Heart right ventricle (tissue), 16 donors: ENCODE measurements around the gene ITGAL. TPM values are rescaled to one million over a fixed set of nuclear protein-coding genes. Genes with fewer than 3 reads are reported as not detected.
A peak's percentile ranks its signal among the peaks of the same experiment; 100 is the strongest.

Source experiments
- ATAC-seq, 8 donors: fragments of 200-7000 bp; cut with Tn5 transposase; one replicate each; pipeline ENCODE4 v1.9.1; 2020; ENCODE audit warnings: mild to moderate bottlenecking in 8 of 8, moderate library complexity in 8 of 8, moderate number of reproducible peaks in 1 of 8
- DNase-seq, 2 donors: peaks; one replicate each; pipeline ENCODE4 v3.0.0-alpha.2; 2020
- H3K27ac ChIP-seq, 10 donors: fragments of 200-600 bp; sonication (generic) in 2 of 10; one replicate each; pipeline versions ENCODE4 v1.5.0 to v1.8.0; 2020 to 2022; ENCODE audit warnings: mild to moderate bottlenecking in 3 of 10
- H3K27me3 ChIP-seq, 7 donors: fragments of 200-600 bp; one replicate each; pipeline ENCODE4 v1.8.0; 2021 to 2022; ENCODE audit warnings: mild to moderate bottlenecking in 2 of 7
- H3K36me3 ChIP-seq, 9 donors: fragments of 200-600 bp; sonication (generic) in 1 of 9; one replicate each; pipeline versions ENCODE4 v1.5.0 to v1.8.0; 2020 to 2022; ENCODE audit warnings: mild to moderate bottlenecking in 2 of 9
- H3K4me1 ChIP-seq, 9 donors: fragments of 200-600 bp; sonication (generic) in 1 of 9; one replicate each; pipeline versions ENCODE4 v1.5.0 to v1.8.0; 2020 to 2022; ENCODE audit warnings: mild to moderate bottlenecking in 4 of 9
- H3K4me3 ChIP-seq, 10 donors: fragments of 200-600 bp; sonication (generic) in 2 of 10; one replicate each; pipeline versions ENCODE4 v1.5.0 to v1.8.0; 2020 to 2022; ENCODE audit warnings: mild to moderate bottlenecking in 7 of 10, moderate library complexity in 2 of 10
- H3K9me3 ChIP-seq, 11 donors: fragments of 200-600 bp in 10 of 11; sonication (generic) in 2 of 11; one replicate each; pipeline versions ENCODE4 v1.5.0 to v1.8.0; 2013 to 2022; ENCODE audit warnings: mild to moderate bottlenecking in 2 of 11, control low read depth in 1 of 11, moderate library complexity in 1 of 11
- CTCF ChIP-seq, 9 donors: fragments of 200-600 bp; sonication (generic) in 2 of 9; IDR thresholded peaks; one replicate each; pipeline versions ENCODE4 v1.5.0 to v1.8.0; 2021 to 2022; ENCODE audit warnings: antibody characterized with exemption in 9 of 9, mild to moderate bottlenecking in 5 of 9, moderate library complexity in 1 of 9
- WGBS, 2 donors: extraction: QIAGEN DNeasy Blood & Tissue Kit; methylation state at CpG; one replicate each; pipeline ENCODE4 v1.1.7; 2013; ENCODE audit warnings: inconsistent platforms in 1 of 2; 5-methylcytosine and 5-hydroxymethylcytosine counted together
- intact Hi-C, 10 donors: fragments of 100-400 bp; cut with DNase I; formaldehyde crosslinking; loops; one replicate each; pipeline versions ENCODE4 v1.11.1 to v1.14.2; 2022
- polyA plus RNA-seq, 2 donors: library from polyadenylated mRNA; stranded (reverse); fragments of 200-250 nt; gene quantifications; one replicate each; pipeline ENCODE4 v1.2.3, GENCODE V29; 2013
- total RNA-seq, 10 donors: library from RNA; stranded (reverse); fragmentation: NEBNext Ultra II Directional in 3 of 10; extraction: Animal tissue kit (Norgen Biotek cat#: 25700) in 3 of 10; gene quantifications; one replicate each; pipeline versions ENCODE4 v1.2.1 to v1.2.4, GENCODE V29; 2021 to 2023
- donor health status: Arrhythmogenic right ventricular cardiomyopathy.
- donor health status: ischemic (EF 13 %, LVEDD 7.1; RV severe dilation, severe dysfunction).
- donor health status: healthy with polysubstance abuse.
- donor health status: DM: no; HTN: yes; CAD: no.
- donor health status: DM: no; HTN: no; CAD: no.
- donor health status: ischemic (EF 25% LVEDD 6.9; RV normal size, moderate dysfunction).
- donor health status: ischemic (EF 25% LVEDD 5.7; RV mildly dilated, moderate dysfunction).
- donor health status: healthy.
- donor health status: DM: yes; HTN: yes; CAD: no.
- donor health status: Ischemic cardiomyopathy.
- donor health status: ischemic (EF 35%, LVEDD 5.7; RV mildly dilated, moderate dysfunction).
- donor health status: nonischemic (EF 11% LVEDD 7.7; RV severe dilation, severe dysfunction).
- donor health status: DM: yes; HTN: yes; CAD: no.
- donor health status: PGD.
- donor health status: ischemic (EF 29% LVEDD 5.4; RV normal size, mild dysfunction).
- donor health status: nonischemic (EF 23%, LVEDD 6.1; RV moderate dilation, normal function).

The ITGAL gene
- total and polyA plus RNA-seq, 12 donors, result 0.52 to 18.2 (median 1.6) TPM

DNA sequence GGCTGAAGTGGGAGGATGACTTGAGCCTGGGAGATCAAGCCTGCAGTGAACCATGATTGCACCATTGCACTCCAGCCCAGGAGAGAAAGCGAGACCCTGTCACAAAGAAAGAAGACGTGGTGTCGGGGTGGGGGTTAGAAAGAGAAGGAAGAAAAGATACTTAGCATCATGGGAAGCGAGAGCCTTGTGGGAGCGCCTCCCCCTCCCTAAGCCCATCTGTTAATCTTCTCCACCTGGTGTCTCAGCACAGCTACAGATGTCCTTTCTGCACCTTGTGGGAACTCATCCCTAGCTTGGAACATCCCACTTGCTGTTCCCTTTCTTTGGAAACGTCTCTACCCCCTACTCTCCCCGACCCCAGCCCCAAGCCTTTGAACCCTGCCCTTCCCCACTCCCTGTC lies 93.0 kb downstream of the ITGAL start:
- no peak overlapping the region for H3K27ac ChIP-seq
- intact Hi-C loops, result loop anchor here in 1 of 10 donors (10.0 kb wide), 1 partner anchor 131 kb away; the partner anchor contains the start of gene DCTPP1
- no peaks in the 10 kb centered on the region for H3K27me3 ChIP-seq
- ATAC-seq (no peak), DNase-seq (no peak)
- no peak overlapping the region for H3K4me3 ChIP-seq
- H3K4me1 ChIP-seq, result peaks cover 5 to 47% (median 17%) of the 10 kb centered on the region in 9 donors
- TF ChIP-seq CTCF (IDR thresholded peaks at IDR 0.05), result no peak
- WGBS, 2 donors, result 68 to 70% methylated on average over 7 of the region's 7 CpGs
- peaks cover 0 to 13% (median 0%) of the 10 kb centered on the region in 9 donors for H3K36me3 ChIP-seq
- no peaks in the 10 kb centered on the region for H3K9me3 ChIP-seq

- 68 to 69% methylated on average over 8 of the region's 8 CpGs for WGBS, 2 donors
Observed at GRCh38 chr16:30565984-30566383, 93.4 kb downstream of the ITGAL start.

GRCh38 chr16:30566531-30566930 lies 94.0 kb downstream of the ITGAL start:
- DNase-seq (no peak), ATAC-seq (no peak)
- Histone ChIP-seq H3K27me3 (no peaks in the 10 kb centered on the region), H3K36me3 (peaks cover 0 to 13% (median 0%) of the 10 kb centered on the region in 9 donors), H3K27ac (no peak overlapping the region), H3K4me1 (peaks cover 6 to 46% (median 16%) of the 10 kb centered on the region in 9 donors), H3K4me3 (no peak overlapping the region), H3K9me3 (no peaks in the 10 kb centered on the region)
- 86 to 92% methylated on average over 4 of the region's 4 CpGs for WGBS, 2 donors
- intact Hi-C loops, result loop anchor here in 1 of 10 donors (10.0 kb wide), 1 partner anchor 132 kb away; the partner anchor contains the start of gene DCTPP1
- no peak for TF ChIP-seq CTCF (IDR thresholded peaks at IDR 0.05)

More at GRCh38 chr16:30565984-30566383, 93.4 kb downstream of the ITGAL start:
- TF ChIP-seq CTCF (IDR thresholded peaks at IDR 0.05), result no peak
- H3K27ac ChIP-seq, result no peak overlapping the region
- H3K27me3 ChIP-seq, result no peaks in the 10 kb centered on the region
- H3K36me3 ChIP-seq, result peaks cover 0 to 13% (median 0%) of the 10 kb centered on the region in 9 donors
- peaks cover 6 to 47% (median 19%) of the 10 kb centered on the region in 9 donors for H3K4me1 ChIP-seq
- ATAC-seq (no peak), DNase-seq (no peak)
- intact Hi-C loops, result loop anchor here in 1 of 10 donors (10.0 kb wide), 1 partner anchor 131 kb away; the partner anchor contains the start of gene DCTPP1
- H3K9me3 ChIP-seq, result no peaks in the 10 kb centered on the region
- H3K4me3 ChIP-seq, result no peak overlapping the region

DNA sequence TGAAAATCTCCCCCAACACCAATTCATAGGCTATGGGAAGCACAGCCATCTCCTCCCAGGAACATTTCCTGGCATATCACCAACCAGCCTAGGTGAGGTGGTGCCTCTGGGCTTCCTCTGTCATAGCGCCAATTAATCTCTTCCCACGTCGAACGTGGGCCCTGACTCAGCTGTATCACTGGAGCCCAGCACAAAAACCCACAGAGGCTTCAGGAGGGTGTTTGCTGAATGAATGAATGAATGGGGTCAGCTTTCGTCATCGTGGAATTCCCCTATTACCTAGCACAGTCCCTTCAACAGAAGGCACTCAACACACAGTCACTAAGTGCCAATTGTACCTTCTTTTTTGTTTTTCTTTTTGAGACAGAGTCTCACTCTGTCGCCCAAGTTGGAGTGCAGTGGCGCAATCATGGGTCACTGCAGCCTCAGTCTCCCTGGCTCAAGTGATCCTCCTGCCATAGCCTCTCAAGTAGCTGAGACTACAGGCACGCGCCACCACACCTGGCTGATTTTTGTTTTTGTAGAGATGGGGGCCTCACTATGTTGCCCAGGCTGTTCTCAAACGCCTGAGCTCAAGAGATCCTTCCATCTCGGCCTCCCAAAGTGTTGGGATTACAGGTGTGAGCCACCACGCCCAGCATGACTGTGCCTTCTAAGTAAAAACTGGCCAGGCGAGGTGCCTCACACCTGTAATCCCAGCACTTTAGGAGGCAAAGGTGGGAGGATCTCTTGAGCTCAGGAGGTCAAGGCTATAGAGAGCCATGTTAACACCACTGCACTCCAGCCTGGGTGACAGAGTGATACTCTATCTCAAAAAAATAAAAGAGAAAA lies 94.8 kb downstream of the ITGAL start:
- peaks cover 0 to 13% (median 0%) of the 10 kb centered on the region in 9 donors for H3K36me3 ChIP-seq
- ATAC-seq, result no peak
- H3K27me3 ChIP-seq, result no peaks in the 10 kb centered on the region
- H3K4me3 ChIP-seq, result no peak overlapping the region
- intact Hi-C loops, result loop anchor here in 1 of 10 donors (10.0 kb wide), 1 partner anchor 133 kb away; the partner anchor contains the start of gene DCTPP1
- no peaks in the 10 kb centered on the region for H3K9me3 ChIP-seq
- peak overlapping the region in 1 of 10 donors; percentile 79 for H3K27ac ChIP-seq
- 84 to 89% methylated on average over 14 of the region's 14 CpGs for WGBS, 2 donors
- no peak for DNase-seq
- no peak for TF ChIP-seq CTCF (IDR thresholded peaks at IDR 0.05)
- peaks cover 6 to 44% (median 19%) of the 10 kb centered on the region in 9 donors for H3K4me1 ChIP-seq
